AG10803 (cell line): ENCODE measurements around the gene PLA2G4E.

ENCODE experiments used
- DNase-seq: peaks from one replicate; pipeline ENCODE4 v3.0.0; 2010; ENCODE audit warnings: low read depth
- H3K4me3 ChIP-seq: 2 replicates; pipeline ENCODE4 v1.5.1; 2011; ENCODE audit warnings: mild to moderate bottlenecking, low read length, control low read depth
- CTCF ChIP-seq: conservative IDR thresholded peaks from 2 replicates; pipeline ENCODE4 v1.5.1; 2011; ENCODE audit warnings: mild to moderate bottlenecking, low read length, control low read depth, inconsistent platforms

Gene PLA2G4E

GRCh38 chr15:42033214-42033873, 12.5 kb upstream of the PLA2G4E start:
- no peak for TF ChIP-seq CTCF
- no peak overlapping the region for H3K4me3 ChIP-seq
- DNase-seq: no peak

DNA sequence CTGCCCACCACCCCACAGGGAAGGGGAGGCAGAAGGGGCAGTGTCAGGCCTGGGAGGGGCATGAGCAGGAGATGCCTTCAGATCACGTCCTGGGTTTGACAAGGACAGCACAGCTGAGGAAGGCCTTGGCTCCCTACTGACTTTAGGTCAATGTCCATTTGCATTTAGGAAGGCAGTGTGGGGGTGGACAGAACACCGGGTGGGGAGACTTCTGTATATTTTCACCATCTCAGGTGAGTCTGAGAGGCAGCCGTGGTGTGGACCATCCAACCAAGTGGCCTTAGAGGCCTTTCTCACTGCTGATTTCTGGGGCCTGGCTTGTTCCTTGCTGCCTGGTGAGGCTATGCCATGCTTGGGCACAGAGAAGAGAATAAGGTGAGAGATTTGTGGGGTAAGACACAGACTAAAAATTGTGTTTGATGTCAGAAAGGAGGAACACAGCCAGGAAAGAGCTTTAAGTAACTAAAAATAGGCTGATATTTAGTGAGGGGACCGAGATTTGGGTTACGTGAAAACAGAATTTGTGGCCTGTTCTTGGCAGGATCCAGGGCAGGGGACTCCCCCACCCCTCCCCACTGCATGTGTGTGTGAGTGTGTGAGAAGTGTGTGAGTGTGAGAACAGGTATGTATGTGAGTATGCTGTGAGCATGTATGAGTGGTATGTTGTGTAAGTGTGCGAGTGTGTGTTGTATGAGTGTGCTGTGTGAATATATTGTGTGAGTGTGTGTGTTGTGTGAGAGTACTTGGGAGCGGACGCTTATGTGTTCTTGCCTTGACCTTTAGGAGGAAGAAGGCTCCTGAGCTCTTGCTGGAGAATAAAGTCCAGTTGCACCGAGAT, 11.8 kb upstream of the PLA2G4E start:
- DNase-seq: no peak
- TF ChIP-seq CTCF: no peak
- no peak overlapping the region for H3K4me3 ChIP-seq

DNA sequence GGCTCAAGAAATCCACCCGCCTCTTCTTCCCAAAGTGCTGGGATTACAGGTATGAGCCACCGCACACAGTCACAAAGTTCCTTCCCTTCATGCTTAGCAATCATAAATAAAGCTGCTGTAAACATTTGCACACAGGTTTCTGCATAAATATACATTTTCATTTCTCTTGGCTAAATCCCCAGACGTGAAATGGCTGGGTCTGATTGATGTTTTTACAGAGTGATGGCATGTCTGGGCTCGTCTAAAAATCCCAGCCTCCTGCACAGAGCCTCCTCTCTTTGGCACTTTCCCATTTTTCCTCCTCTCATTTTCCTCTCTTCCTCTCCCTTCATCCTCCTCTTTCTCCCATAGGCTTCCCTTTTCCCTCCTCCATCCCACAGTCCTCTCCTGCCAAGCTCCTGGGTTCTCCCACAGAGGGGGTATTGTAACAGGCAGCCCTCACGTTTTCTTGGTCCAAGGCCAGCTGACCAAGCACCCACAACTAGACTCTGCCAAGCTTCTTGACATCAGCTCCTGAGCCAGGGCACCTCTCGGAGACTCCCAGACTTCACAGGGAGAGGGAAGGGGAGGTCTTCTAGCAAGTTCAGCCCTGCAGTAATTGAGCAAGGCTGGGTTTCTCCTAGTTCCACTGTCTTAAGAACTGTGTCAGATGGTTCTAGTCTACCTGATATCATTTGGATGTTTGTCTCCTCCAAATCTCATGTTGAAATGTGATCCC, 10.5 kb upstream of the PLA2G4E start:
- no peak for TF ChIP-seq CTCF

DNA sequence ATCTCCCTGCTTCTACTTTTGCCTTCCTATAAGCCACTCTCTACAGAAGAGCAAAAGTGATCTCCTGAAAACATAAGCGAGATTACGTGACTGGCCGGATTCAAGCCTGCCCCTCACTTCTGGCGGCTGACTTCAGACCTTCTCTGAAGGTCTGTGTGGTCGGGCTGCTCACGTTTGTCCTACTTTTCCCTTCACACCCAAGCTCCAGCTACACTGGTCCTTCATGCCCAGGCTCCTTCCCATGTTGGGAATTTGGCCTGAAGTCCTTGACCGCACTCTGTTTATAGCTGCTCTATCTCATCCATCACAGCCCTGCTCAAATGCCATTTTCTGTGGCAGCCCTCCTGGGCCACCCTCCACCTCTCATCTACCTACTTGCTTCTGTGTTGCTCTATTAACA, 6.7 kb upstream of the PLA2G4E start:
- TF ChIP-seq CTCF: no peak
- no peak overlapping the region for H3K4me3 ChIP-seq
- no peak for DNase-seq

More for the DNA sequence above, 10.5 kb upstream of the PLA2G4E start:
- DNase-seq: no peak
- H3K4me3 ChIP-seq: no peak overlapping the region

DNA sequence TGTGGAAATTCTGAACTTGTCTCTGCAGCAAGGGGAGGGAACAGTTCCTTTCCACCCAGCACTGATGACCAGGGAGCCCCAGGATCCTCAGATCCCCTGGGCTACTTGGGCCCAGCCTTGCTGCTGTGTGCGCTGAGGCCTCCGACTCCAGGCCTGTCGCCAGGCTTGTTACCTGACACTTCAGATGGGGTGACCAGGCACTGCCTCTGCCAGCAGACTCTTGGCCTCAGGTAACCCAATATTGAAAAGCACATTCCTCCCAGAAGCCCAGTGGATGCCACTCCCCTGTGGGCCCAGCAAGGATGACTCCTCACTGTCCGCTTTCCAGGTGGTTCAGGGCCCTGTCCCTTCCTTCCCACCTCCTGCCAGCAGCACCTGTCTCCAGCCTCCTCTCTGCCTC, 3.5 kb upstream of the PLA2G4E start:
- TF ChIP-seq CTCF: no peak
- DNase-seq: no peak
- H3K4me3 ChIP-seq: no peak overlapping the region

DNA sequence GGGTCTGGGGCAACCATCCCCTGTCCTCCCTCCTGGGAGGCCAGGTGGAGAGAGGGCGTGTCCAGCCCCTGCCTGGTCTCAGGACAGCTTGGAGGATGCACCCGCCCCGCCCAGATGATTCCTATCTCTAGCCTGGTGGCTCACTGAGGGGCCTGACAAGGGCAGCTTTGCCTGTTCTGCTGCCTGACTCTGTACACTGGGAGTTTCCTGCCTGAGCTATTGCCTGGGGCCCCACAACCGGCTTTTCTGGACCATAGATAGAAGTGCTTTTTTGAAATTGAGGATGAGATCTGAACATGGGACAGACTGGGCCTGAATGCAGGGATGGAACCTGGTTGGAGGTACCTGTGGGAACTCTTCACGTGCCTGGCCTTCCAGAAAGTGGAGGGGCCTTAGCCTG, 751 bp upstream of the PLA2G4E start:
- no peak for TF ChIP-seq CTCF
- H3K4me3 ChIP-seq: no peak overlapping the region
- DNase-seq: no peak
